Ectodermal cell (in vitro differentiated cells): ENCODE results near the gene CENPK. TPM values are rescaled to one million over a fixed set of nuclear protein-coding genes. Genes with fewer than 3 reads are reported as not detected.
A peak's percentile ranks its signal among the peaks of the same experiment; 100 is the strongest.
"Not testable (repeated sequence)": the region's sequence is repeated elsewhere in the genome, so short reads cannot be mapped to it uniquely, and the experiment has no call there.

ENCODE experiments used
- H3K27ac ChIP-seq: 2 replicates; pipeline ENCODE4 v1.7.0; 2013; ENCODE audit warnings: mild to moderate bottlenecking, low read depth, low read length; ENCODE audit not compliant: insufficient read depth, poor library complexity, severe bottlenecking
- H3K27me3 ChIP-seq: 2 replicates; pipeline ENCODE4 v1.7.0; 2013; ENCODE audit warnings: mild to moderate bottlenecking, low read length; ENCODE audit not compliant: insufficient read depth, control insufficient read depth, poor library complexity, severe bottlenecking
- H3K36me3 ChIP-seq: one replicate; pipeline ENCODE4 v1.7.0; 2013; ENCODE audit warnings: low read length; ENCODE audit not compliant: control insufficient read depth, insufficient read depth
- H3K4me1 ChIP-seq: one replicate; pipeline ENCODE4 v1.7.0; 2013; ENCODE audit warnings: low read length; ENCODE audit not compliant: control insufficient read depth, insufficient read depth
- H3K4me3 ChIP-seq: 2 replicates; pipeline ENCODE4 v1.7.0; 2013; ENCODE audit warnings: low read depth, low read length, control low read depth; ENCODE audit not compliant: insufficient read depth
- H3K9me3 ChIP-seq: 2 replicates; pipeline ENCODE4 v1.7.0; 2013; ENCODE audit warnings: mild to moderate bottlenecking, low read length, moderate library complexity; ENCODE audit not compliant: control insufficient read depth
- WGBS, 2 experiments: methylation state at CpG; one replicate each; pipeline ENCODE4 v1.1.7; 2013; ENCODE audit warnings: missing lambda C conversion rate in 2 of 2; 5-methylcytosine and 5-hydroxymethylcytosine counted together
- polyA plus RNA-seq, 4 experiments: library from polyadenylated mRNA; stranded (reverse); fragments of 50-300 nt; gene quantifications; one replicate each; pipeline ENCODE4 v1.2.3, GENCODE V29; 2013

The CENPK gene, protein sequence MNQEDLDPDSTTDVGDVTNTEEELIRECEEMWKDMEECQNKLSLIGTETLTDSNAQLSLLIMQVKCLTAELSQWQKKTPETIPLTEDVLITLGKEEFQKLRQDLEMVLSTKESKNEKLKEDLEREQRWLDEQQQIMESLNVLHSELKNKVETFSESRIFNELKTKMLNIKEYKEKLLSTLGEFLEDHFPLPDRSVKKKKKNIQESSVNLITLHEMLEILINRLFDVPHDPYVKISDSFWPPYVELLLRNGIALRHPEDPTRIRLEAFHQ
- polyA plus RNA-seq (2013, experiment 1 of 4), result 58.9 TPM
- 61.9 TPM for polyA plus RNA-seq (2013, experiment 2 of 4)
- polyA plus RNA-seq (2013, experiment 3 of 4), result 46.6 TPM
- 44.7 TPM for polyA plus RNA-seq (2013, experiment 4 of 4)

GRCh38 chr5:65562731-65563701 is at the start of gene CENPK, which contains the start of gene PPWD1:
TSS of gene CENPK (minus strand) at chr5:65563168. CDS start at chr5:65554907, 8,261 bp downstream.
TSS of gene PPWD1 (plus strand) at chr5:65563296. CDS start at chr5:65563311, 15 bp downstream.
- peak within 1 kb of the TSS; percentile 77 for H3K4me3 ChIP-seq
- H3K27ac ChIP-seq, result peak within 1 kb of the TSS; percentile 89
- H3K9me3 ChIP-seq, result no peaks in the 10 kb centered on the region
- no peaks in the 10 kb centered on the region for H3K36me3 ChIP-seq
- 1% methylated on average over 49 to 53 of the region's 54 CpGs for WGBS, 2 experiments
- no peaks in the 10 kb centered on the region for H3K27me3 ChIP-seq
- peaks cover 7% of the 10 kb centered on the region for H3K4me1 ChIP-seq

DNA sequence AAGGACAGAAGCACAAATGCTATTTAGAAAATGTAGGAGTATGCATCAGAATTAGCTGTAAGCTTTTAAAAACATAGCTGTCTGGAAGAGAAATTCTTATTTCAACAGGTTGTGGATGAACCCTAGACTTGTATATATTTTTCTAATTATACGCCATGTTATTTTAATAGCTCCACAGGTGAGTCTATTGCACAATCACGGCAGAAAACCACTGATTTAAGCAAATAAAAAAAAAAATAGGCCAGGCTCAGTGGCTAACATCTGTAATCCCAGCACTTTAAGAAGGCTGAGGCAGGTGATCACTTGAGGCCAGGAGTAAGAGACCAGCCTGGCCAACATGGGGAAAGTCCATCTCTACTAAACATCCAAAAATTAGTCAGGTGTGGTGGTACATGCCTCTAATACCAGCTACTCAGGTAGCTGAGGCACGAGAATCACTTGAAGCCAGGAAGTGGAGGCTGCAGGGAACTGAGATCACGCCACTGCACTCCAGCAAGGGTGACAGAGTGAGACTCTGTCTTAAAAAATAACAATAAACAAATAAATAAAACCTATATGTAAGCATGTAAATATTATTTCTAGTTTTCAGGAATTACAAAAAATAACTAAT is 49.4 kb upstream of the CENPK start:
- Histone ChIP-seq H3K27me3 (no peaks in the 10 kb centered on the region), H3K4me3 (no peak overlapping the region), H3K9me3 (no peaks in the 10 kb centered on the region), H3K4me1 (no peaks in the 10 kb centered on the region), H3K27ac (no peak overlapping the region), H3K36me3 (peaks cover 35% of the 10 kb centered on the region)
- WGBS, 2 experiments, result 91 to 99% methylated on average over 4 of the region's 4 CpGs

- no peak overlapping the region for H3K4me3 ChIP-seq
- peaks cover 35% of the 10 kb centered on the region for H3K36me3 ChIP-seq
- no peaks in the 10 kb centered on the region for H3K27me3 ChIP-seq
- H3K9me3 ChIP-seq, result no peaks in the 10 kb centered on the region
- WGBS, 2 experiments, result 92 to 93% methylated on average over 3 of the region's 3 CpGs
- H3K27ac ChIP-seq, result no peak overlapping the region
- no peaks in the 10 kb centered on the region for H3K4me1 ChIP-seq
Observed at GRCh38 chr5:65611524-65611923, 48.6 kb upstream of the CENPK start.

- H3K4me3 ChIP-seq, H3K27me3 ChIP-seq, H3K9me3 ChIP-seq, H3K27ac ChIP-seq, H3K4me1 ChIP-seq: not testable (repeated sequence)
- 86 to 100% methylated on average over 1 of the region's 1 CpG for WGBS, 2 experiments
- peaks cover 28% of the 10 kb centered on the region for H3K36me3 ChIP-seq
Observed at GRCh38 chr5:65601761-65602160, 38.8 kb upstream of the CENPK start.

- peaks cover 19% of the 10 kb centered on the region for H3K36me3 ChIP-seq
- no peaks in the 10 kb centered on the region for H3K27me3 ChIP-seq
- WGBS, 2 experiments, result 86 to 100% methylated on average over 2 of the region's 2 CpGs
- H3K4me1 ChIP-seq, result no peaks in the 10 kb centered on the region
- no peak overlapping the region for H3K27ac ChIP-seq
- no peaks in the 10 kb centered on the region for H3K9me3 ChIP-seq
- H3K4me3 ChIP-seq, result no peak overlapping the region
Observed at GRCh38 chr5:65588694-65589093, 25.7 kb upstream of the CENPK start.

- Histone ChIP-seq H3K27me3 (no peaks in the 10 kb centered on the region), H3K4me1 (no peaks in the 10 kb centered on the region), H3K36me3 (peaks cover 3% of the 10 kb centered on the region), H3K9me3 (no peaks in the 10 kb centered on the region), H3K27ac (no peak overlapping the region), H3K4me3 (no peak overlapping the region)
Observed at GRCh38 chr5:65577141-65577540, 14.2 kb upstream of the CENPK start.

DNA sequence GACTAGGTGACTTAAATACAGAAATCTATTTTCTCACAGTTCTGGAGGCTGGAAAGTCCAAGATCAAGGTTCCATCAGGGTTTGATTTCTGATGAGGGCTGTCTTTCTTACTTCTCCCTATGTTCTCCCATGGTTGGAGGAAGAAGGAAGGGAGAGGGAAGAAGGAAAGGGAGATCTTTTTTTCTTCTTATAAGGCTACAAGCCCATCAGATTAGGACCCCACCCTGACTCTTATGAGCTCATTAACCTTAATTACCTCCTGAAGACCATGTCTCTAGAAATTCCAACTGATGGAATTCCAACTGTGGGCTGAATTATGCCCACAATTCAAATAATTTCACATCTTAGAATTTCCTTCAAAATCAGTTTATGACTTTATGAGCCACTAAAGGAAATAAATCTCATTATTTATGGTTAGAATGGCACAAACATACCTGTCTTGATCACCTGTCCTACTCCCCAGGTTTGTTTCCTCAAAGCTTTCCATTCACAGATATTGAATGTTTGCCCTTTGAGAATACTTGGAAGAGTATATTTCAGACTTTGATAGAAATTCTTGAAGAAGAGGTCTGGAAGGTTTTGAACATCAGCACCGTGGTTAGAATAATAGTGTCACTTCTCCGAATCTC is 7.7 kb upstream of the CENPK start:
- H3K27ac ChIP-seq, result no peak overlapping the region
- no peak overlapping the region for H3K4me3 ChIP-seq
- no peaks in the 10 kb centered on the region for H3K4me1 ChIP-seq
- 94 to 98% methylated on average over 2 of the region's 2 CpGs for WGBS, 2 experiments
- H3K36me3 ChIP-seq, result no peaks in the 10 kb centered on the region
- H3K27me3 ChIP-seq, result no peaks in the 10 kb centered on the region
- H3K9me3 ChIP-seq, result no peaks in the 10 kb centered on the region

GRCh38 chr5:65566505-65566904 is 3.5 kb upstream of the CENPK start:
- WGBS, 2 experiments, result 93 to 96% methylated on average over 5 of the region's 5 CpGs
- H3K27ac ChIP-seq, result no peak overlapping the region
- no peaks in the 10 kb centered on the region for H3K9me3 ChIP-seq
- peaks cover 7% of the 10 kb centered on the region for H3K4me1 ChIP-seq
- H3K4me3 ChIP-seq, result no peak overlapping the region
- H3K27me3 ChIP-seq, result no peaks in the 10 kb centered on the region
- H3K36me3 ChIP-seq, result no peaks in the 10 kb centered on the region

DNA sequence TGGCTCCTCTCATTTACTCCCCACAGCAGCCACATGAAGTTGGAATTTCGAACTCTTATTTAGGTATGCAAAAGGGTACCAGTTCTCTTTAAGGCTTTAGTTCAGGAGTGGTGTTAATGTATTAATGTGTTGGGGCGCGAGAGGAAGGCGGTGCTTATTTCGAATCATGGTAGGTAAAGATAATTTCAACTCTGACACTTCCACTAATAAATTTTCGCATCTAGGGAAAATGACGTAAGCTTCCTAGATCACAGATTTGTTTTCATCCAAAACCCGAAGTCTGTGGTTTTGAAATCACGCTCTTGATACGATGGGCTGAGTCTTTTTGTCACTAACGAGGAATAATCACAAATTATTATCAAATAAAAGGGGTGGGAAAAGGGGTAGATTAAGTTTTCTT is 809 bp upstream of the CENPK start:
- H3K36me3 ChIP-seq, result no peaks in the 10 kb centered on the region
- H3K4me3 ChIP-seq, result peak overlapping the region; percentile 77
- peaks cover 7% of the 10 kb centered on the region for H3K4me1 ChIP-seq
- H3K27ac ChIP-seq, result peak overlapping the region; percentile 89
- 34 to 42% methylated on average over 10 to 11 of the region's 11 CpGs for WGBS, 2 experiments
- H3K9me3 ChIP-seq, result no peaks in the 10 kb centered on the region
- no peaks in the 10 kb centered on the region for H3K27me3 ChIP-seq
